MG63 (cell line): Measurements from ENCODE around the gene DTNA. TPM values are rescaled to one million over a fixed set of nuclear protein-coding genes. Genes with fewer than 3 reads are reported as not detected.
A peak's percentile ranks its signal among the peaks of the same experiment; 100 is the strongest.

Source experiments
- DNase-seq: peaks from one replicate; pipeline ENCODE4 v3.0.0-alpha.2; 2020
- H3K27me3 ChIP-seq: fragments of 250-450 bp; sonication (Bioruptor Pico); 2 replicates; pipeline ENCODE4 v1.5.1; 2020; ENCODE audit warnings: mild to moderate bottlenecking, moderate library complexity
- H3K36me3 ChIP-seq: fragments of 250-450 bp; sonication (Bioruptor Pico); 2 replicates; pipeline ENCODE4 v1.5.1; 2020; ENCODE audit warnings: mild to moderate bottlenecking, moderate library complexity
- H3K4me3 ChIP-seq: fragments of 250-450 bp; sonication (Bioruptor Pico); 2 replicates; pipeline ENCODE4 v1.5.1; 2020; ENCODE audit warnings: mild to moderate bottlenecking, moderate library complexity
- H3K9me3 ChIP-seq: fragments of 250-450 bp; sonication (Bioruptor Pico); 2 replicates; pipeline ENCODE4 v1.5.1; 2020; ENCODE audit warnings: mild to moderate bottlenecking, moderate library complexity
- total RNA-seq: library from RNA; depleted of rRNA; stranded (reverse); fragments of >200 nt; shearing (Covaris generic); gene quantifications from 2 replicates; pipeline ENCODE4 v1.2.3, GENCODE V29; 2014; ENCODE audit warnings: low replicate concordance

The DTNA gene
- total RNA-seq, 1 experiment from 2014 or later = 0.33 TPM

DNA sequence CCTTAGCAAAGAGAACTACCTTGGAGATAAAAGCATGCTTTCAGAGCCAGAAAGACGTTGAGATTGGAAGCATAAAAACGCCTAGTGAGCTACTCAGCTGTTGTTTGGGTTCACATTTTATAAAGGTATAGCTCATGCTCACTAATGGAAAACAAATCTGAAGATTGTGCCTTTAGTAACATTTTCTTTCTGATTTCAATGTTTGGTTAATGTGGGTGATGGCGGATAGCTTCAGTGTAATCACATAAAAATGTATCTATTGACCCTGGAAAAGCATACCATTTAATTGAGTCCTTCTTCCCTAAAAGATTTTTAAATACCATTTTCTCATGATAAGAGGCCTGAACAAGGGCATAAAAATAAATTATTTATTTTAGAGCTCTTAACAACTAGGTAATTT lies 73.4 kb downstream of the DTNA start:
- Histone ChIP-seq H3K36me3 (no peaks in the 10 kb centered on the region), H3K27me3 (no peaks in the 10 kb centered on the region), H3K9me3 (no peaks in the 10 kb centered on the region), H3K4me3 (no peak overlapping the region)
- no peak for DNase-seq

DNA sequence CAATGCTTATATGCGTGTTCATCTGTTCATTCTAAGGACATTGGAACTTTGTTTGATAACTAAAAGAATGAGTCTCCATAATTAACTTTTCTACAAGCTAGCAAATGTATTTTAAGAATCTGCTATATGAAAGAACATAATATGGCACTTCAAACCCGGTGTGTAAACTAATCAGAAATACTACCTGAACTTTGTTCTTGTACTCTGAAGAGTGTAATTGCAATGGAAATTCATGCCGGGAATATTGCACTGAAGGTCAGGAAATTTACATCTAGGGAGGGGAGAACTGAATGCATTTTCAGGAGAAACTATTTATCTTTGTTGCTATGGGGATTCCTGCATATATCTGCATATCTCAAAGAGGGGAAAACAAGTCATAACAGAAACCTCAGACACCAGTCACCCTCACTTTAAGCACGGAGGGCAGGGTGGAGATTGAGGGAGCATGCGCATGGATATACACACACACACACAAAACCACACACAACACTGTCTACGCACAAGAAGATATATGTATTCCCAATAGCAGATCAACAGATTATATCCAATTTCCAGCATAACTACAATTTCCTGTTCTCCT lies 76.2 kb downstream of the DTNA start:
- H3K27me3 ChIP-seq = no peaks in the 10 kb centered on the region
- DNase-seq = no peak
- no peaks in the 10 kb centered on the region for H3K9me3 ChIP-seq
- no peaks in the 10 kb centered on the region for H3K36me3 ChIP-seq
- H3K4me3 ChIP-seq = no peak overlapping the region

DNA sequence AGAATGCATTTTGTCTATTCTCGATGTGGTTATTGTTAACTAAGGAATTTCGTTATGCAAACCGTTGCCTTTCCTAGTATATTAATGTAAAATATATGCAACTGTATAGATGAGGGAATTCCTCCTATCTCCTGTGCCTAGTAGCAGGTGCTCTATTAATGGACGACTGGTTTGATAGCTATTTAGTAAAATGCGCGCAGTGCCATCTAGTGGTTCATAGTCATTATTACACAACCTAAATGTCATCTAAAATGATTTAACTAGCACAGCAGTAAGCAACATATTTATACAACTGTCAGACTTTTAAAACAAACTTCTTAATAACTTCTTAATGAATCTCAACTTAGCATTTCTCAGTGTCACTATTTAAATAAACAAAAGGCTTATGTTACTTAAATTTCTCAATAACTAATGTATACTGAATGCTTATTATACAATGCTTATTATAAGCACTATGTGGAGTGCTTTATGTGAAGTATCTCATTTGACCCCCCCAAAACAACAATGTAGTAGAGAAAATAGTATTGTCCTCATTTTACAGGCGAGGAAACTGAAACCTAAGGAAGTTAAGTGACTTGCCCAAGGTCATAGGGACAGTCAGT lies 77.9 kb downstream of the DTNA start:
- Histone ChIP-seq H3K4me3 (no peak overlapping the region), H3K27me3 (no peaks in the 10 kb centered on the region), H3K9me3 (no peaks in the 10 kb centered on the region), H3K36me3 (no peaks in the 10 kb centered on the region)
- no peak for DNase-seq

DNA sequence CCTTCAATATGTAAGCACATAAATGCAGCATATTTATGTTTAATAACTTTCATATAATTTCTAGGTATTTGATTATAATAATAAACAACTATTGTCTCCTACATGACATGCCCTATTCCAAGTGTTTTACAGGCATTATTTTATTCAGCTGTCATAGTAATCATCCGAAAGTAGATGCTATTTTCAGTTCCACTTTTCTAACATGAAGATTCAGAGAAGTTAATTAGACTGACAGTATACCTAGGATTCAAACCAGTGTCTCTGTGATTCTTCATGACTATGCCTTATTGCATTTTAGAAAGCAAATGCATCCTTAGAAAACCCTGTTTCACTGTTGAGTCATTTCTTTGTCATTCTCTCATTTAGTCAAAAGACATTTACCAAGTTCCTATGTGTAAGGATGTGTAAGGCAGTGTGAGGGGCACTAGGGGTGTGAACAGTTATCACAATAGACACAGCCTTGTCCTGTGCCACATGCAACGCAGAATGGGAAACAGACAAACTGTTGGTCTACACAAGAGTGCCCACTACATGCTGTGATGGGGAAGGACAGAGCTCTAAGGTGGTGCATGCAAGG lies 79.8 kb downstream of the DTNA start:
- Histone ChIP-seq H3K9me3 (no peaks in the 10 kb centered on the region), H3K36me3 (no peaks in the 10 kb centered on the region), H3K27me3 (no peaks in the 10 kb centered on the region), H3K4me3 (no peak overlapping the region)
- no peak for DNase-seq

DNA sequence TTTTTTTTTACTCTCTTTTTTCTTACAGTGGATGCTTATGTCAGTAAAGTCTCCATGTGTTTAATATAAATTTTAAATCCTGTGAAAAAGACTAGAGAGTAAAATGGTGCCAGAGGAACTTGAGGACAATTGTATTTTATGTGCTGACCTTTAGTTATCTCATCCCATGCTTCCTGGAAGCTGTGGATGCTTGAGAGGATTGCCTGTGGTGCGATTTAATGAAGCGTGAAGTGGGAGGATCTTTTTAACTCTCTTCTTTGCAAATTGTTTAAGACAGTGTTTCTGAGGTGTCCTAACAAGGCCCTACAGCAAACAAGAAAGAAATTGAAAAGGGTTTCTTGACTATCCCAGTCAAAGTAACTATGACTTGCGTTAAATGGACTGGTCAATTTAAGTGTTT lies 84.2 kb downstream of the DTNA start:
- Histone ChIP-seq H3K4me3 (no peak overlapping the region), H3K36me3 (no peaks in the 10 kb centered on the region), H3K27me3 (no peaks in the 10 kb centered on the region), H3K9me3 (no peaks in the 10 kb centered on the region)
- DNase-seq = no peak

DNA sequence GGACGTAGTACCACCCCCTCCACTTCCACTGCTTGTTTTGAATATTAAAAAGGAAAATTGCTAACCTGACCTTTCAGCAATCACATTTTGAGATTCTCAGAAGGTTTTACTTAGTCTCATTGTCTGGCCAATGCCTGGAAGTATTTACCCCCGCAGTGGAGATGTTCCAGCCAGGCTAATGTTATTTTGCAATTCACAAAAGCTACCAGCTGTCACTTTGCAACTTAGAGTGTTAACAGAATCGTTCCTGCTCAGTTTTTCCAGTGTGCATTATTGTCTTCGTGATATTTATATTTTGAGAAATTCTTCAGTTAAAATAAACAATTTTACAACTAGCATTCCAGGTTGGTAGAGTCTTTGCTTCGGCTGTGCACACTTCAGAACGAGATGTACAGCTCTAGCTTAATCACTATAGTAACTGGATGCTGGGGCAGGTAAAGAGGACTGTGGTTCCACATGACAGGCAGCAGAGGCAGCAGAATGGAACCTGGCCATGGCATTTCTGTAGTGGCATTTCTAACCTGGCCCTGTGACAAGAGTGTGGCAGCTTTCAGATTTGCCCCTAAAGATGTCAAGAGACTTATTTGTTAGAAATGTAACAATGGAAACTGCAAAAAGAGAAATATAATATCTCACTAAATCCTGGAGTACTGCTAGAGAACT lies 85.1 kb downstream of the DTNA start:
- no peaks in the 10 kb centered on the region for H3K27me3 ChIP-seq
- DNase-seq = no peak
- H3K9me3 ChIP-seq = no peaks in the 10 kb centered on the region
- H3K36me3 ChIP-seq = no peaks in the 10 kb centered on the region
- H3K4me3 ChIP-seq = no peak overlapping the region

DNA sequence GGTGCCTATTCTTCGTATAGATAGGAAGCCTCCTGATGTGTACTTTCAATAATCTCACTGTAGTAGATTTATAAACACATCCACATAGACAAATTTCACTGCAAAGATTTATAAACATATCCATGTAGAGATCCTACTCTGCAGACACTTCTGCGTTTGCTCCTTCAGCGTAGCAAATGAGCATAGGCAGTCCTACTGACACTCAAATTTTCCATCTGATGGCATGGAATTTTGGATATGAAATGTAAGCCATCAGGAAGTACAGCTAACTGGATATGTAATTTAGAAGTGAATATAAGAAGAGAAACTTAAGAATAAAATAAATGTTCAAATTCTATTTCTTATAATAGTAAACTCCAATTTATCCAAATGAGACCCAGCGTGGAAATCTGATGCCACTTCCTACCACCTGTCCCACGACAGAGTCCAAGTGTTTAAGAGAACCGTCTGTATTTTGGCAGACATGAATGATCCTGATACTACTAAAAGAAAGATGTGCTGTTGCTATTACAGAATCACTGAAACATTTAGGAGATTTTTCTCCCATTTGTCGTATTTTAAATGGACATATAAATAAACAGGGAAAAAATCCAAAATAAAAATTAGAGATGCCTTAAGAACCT lies 86.0 kb downstream of the DTNA start:
- Histone ChIP-seq H3K27me3 (no peaks in the 10 kb centered on the region), H3K4me3 (no peak overlapping the region), H3K9me3 (no peaks in the 10 kb centered on the region), H3K36me3 (no peaks in the 10 kb centered on the region)
- DNase-seq = no peak

DNA sequence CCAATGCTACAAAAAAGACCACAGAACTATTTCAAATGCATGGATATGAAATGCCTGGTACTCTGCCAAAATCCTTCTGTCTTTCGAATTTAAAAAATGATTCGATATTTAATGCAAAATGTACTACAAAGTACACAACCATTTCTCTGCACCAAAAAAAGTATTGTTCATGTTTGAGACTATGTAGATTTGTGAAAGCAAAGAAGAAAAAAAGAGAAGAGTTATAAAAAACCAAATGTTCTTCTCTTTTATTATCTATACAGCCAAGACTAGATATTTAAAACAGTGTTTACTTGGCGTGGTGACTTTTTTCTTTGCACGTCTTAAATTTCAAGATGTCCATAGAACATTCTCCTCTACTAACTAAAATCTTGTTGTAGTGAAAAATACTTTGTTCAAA lies 89.2 kb downstream of the DTNA start:
- H3K4me3 ChIP-seq = no peak overlapping the region
- H3K9me3 ChIP-seq = no peaks in the 10 kb centered on the region
- H3K27me3 ChIP-seq = no peaks in the 10 kb centered on the region
- DNase-seq = no peak
- H3K36me3 ChIP-seq = no peaks in the 10 kb centered on the region

DNA sequence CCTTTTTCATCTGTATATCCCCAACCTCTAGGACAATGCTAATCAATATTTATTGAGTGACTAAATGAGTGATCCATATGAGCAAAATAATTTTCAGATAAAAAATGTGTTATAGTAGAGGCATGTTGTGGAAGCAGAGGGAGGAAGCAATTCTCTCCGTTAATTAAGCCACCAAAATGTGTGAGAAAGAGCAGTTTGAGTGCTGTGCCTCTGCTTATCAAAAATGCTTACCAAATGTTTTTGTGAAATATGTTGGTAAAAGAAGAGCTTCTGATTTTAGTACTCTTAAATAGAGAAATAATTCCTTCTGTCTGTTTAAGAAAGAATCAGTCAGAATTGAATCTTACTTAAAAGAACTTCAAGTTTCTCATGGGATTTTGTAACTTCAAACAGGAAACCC lies 90.3 kb downstream of the DTNA start:
- no peaks in the 10 kb centered on the region for H3K9me3 ChIP-seq
- no peaks in the 10 kb centered on the region for H3K36me3 ChIP-seq
- H3K4me3 ChIP-seq = no peak overlapping the region
- DNase-seq = no peak
- H3K27me3 ChIP-seq = no peaks in the 10 kb centered on the region

DNA sequence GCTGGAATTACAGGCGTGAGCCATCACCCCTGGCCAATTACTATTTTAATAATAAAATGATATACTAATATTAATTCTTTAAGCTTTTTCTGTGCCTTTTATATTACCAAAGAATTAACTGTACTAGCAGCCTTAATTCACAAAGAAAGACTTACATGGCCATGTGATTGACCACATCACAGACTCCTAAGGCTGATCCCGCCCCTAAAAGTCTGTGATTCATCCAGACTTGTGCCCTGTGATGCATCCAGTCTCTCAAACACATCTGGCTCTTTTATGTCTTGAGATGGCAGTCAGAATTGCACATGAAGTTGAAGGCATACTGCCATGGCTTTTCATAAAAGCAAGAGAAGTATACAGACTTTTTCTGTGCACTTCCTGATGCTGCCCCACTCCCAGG lies 91.7 kb downstream of the DTNA start:
- Histone ChIP-seq H3K36me3 (no peaks in the 10 kb centered on the region), H3K9me3 (no peaks in the 10 kb centered on the region), H3K27me3 (no peaks in the 10 kb centered on the region), H3K4me3 (no peak overlapping the region)
- peak; percentile 1 for DNase-seq

DNA sequence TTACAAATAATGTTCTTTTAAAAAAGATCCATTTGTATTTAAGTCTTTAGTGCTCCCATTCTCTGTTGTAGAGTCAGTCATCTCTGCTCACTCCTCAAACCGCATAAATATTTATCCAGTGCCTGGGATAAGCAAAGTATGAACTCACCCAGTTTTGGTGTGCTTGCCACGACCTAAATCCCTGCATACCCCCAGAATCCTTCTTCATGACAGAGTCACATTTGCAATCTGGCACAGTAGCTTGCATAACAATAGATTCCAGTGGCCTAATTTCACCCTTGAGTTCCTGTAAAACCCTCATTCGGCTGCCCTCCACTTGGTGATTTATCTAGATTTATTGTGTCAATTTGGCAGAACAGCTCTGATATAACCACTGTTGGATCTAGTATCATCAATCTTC lies 92.9 kb downstream of the DTNA start:
- Histone ChIP-seq H3K4me3 (no peak overlapping the region), H3K9me3 (no peaks in the 10 kb centered on the region), H3K36me3 (no peaks in the 10 kb centered on the region), H3K27me3 (no peaks in the 10 kb centered on the region)
- peak; percentile 2 for DNase-seq

DNA sequence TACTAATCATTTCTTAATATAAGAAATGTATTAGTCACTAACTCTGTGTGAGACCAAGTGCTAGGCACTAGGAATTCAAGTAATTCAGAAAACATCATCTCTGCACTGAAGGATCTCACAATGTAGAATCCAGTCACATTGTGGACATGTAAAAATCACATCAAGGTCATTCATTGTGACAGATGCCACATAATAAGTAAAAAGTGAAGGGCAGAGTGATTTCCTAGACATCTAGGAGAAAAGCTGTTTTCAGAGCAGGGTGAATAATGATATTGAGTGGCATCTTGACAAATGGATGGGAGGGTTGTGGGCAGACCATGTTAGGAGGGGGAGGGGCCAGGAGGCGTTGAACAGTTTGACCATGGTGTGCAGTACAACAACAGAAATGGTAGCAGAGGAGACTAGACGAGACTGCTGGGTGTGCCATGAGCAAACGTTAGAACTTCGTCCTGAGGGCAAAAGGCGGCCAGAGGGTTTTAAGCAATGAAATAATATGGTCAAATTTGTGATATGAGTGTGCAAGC lies 93.8 kb downstream of the DTNA start:
- Histone ChIP-seq H3K4me3 (no peak overlapping the region), H3K36me3 (no peaks in the 10 kb centered on the region), H3K9me3 (no peaks in the 10 kb centered on the region), H3K27me3 (no peaks in the 10 kb centered on the region)
- no peak for DNase-seq

DNA sequence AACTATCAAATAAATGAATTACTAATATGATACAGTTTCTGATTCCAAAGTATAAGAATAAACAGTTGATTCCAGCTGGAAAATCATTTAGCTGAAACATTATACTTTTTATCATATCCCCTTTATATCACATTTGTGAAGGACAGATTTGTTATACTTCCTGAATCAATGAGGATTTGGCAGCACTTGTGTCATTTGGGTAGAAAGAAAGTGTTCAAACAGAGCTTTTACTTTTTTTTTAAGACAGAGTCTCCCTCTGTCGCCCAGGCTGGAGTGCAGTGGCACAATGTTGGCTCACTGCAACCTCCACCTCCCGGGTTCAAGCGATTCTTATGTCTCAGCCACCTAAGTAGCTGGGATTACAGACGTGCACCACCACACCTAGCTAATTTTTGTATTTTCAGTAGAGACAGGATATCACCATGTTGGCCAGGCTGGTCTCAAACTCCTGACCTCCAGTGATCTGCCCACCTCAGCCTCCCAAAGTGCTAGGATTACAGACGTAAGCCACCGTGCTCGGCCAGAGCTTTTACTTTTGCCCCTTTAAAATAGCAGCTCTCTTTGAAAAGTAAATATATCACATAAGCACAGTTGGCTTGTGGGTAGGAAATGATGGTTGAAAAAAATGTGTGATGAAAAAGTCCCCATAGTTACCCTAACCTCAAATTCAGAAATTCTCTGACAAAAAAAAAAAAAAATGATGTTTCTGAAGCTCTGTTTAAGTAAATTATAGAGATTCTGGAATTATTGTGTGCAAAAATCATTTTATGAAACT lies 95.2 kb downstream of the DTNA start:
- no peak overlapping the region for H3K4me3 ChIP-seq
- DNase-seq = no peak
- no peaks in the 10 kb centered on the region for H3K27me3 ChIP-seq
- no peaks in the 10 kb centered on the region for H3K9me3 ChIP-seq
- no peaks in the 10 kb centered on the region for H3K36me3 ChIP-seq

DNA sequence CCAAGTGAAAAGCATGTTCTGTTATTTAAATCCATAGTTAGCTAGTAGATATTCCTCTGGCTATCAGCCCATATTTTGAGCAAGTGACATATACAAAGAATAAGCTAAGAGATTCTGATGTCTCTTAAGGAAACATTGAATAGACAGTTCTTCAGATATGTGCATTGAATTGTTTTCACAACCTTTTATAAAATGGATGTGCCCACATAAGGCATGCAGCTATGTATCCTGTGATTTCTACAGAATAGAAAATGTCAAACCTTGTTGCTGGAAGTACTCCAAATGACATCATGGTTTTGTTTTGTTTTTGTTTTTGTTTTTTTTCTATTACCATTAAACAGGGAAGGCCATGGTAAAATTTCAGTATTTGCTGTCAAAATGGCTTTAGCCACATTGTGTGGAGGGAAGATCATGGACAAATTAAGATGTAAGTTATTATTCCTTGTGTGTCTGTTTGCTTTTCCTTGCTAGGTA lies 95.8 kb downstream of the DTNA start:
- DNase-seq = no peak
- Histone ChIP-seq H3K36me3 (no peaks in the 10 kb centered on the region), H3K9me3 (no peaks in the 10 kb centered on the region), H3K4me3 (no peak overlapping the region), H3K27me3 (no peaks in the 10 kb centered on the region)

DNA sequence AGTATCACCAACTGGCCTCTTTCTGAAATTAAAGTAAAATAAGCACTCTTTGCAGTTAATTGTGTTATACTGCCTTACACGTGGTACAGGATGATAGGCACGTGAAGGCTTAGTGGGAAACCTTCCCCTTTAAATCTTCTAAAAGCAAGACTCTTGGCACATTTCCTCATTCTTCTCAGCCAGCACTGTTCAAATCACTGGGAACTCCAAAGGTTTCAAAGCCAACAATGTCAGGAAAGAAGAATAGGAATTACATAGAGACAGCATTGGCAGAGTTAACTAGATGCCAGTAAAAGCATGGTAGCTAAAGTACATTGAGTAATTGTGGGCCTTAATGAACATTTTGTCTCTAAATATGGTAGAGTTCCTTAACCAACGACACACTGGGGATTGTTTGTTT lies 96.4 kb downstream of the DTNA start:
- no peaks in the 10 kb centered on the region for H3K27me3 ChIP-seq
- no peaks in the 10 kb centered on the region for H3K36me3 ChIP-seq
- no peak for DNase-seq
- no peak overlapping the region for H3K4me3 ChIP-seq
- no peaks in the 10 kb centered on the region for H3K9me3 ChIP-seq

DNA sequence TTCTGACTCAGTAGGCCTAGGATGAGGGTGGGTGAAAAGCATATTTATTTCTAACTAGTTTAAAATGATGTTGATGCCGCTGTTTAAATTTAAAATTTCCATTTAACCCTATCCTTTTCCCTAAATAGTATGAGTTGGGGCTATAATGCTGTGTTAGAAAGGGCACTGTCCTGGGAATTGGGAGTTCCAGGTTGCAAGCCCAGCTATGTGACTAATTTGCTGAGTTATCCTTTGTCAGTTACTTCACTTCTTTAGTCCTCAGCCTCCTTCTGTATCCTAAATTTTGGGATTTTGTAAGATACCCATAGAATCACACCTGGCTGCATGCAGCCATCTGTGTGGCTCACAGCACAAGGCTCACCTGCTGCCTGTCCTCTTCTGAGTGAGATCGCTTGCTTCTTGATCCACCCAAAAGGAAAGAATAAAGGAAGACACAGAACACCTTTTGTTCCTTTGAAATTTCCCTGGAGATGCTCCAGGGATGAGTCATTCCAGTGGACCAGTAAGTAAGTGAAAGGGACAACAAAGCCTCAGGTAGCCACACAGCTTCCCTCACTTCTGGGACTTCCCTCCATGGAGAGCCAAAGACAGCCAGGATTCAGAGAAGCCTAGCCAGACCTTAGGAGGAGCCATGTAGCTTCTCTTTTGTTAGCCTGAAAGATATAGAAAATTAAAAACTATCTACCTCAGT lies 97.2 kb downstream of the DTNA start:
- Histone ChIP-seq H3K36me3 (no peaks in the 10 kb centered on the region), H3K27me3 (no peaks in the 10 kb centered on the region), H3K9me3 (no peaks in the 10 kb centered on the region), H3K4me3 (no peak overlapping the region)
- no peak for DNase-seq
